ENCODE measurements around the gene C1QTNF6. TPM values are rescaled to one million over a fixed set of nuclear protein-coding genes. Genes with fewer than 3 reads are reported as not detected.

The C1QTNF6 gene
- total and polyA plus RNA-seq, 2 experiments from 2014 or later = 1.7 to 2.3 TPM

DNA sequence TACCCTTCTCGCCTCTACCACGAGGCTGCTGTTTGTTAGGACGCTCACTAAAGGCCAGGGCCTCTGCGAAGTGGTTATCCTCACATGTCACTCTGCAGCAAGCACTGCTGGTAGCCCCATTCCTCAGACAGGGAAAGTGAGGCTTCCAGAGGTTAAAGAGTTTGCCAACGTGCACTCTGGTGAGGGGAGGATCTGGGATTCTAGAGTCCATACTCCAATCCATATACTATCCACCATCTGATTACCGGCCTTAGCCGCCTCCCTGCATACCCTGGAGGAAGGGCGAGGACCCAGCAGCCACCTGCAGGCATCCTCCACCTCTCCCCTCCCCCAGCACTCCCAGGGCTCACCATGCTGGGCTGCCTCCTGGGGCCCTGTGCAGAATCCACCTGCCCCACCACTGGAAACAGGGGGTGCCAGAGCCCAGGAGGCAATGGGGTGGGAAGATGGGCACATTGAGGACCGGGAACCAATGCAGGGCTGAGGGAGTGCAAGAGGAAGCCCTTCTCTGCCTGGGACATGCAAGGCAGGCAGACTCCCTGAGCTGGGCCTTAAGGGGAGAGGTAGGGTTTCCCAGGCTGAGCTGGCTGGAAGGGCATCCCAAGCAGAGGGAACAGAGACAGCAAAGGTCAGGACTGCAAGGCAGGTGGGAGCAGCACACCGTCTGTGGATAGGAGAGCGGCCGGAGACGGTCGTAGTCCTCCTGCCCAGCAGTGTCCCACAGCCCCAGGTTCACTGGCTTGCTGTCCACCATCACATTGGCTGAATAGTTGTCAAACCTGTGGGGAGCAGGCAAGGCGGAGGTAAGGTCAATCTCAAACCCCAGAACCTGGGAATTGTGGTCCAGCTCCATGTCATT is 44.3 kb upstream of the C1QTNF6 start:
- TF ChIP-seq STAT1 (IDR thresholded peaks at IDR 0.05; ENCODE audit: unreplicated experiment) = no peak
- no peak for TF ChIP-seq ZNF462 (CRISPR knock-in tag; IDR thresholded peaks at IDR 0.05)
- TF ChIP-seq, protein P1, sequence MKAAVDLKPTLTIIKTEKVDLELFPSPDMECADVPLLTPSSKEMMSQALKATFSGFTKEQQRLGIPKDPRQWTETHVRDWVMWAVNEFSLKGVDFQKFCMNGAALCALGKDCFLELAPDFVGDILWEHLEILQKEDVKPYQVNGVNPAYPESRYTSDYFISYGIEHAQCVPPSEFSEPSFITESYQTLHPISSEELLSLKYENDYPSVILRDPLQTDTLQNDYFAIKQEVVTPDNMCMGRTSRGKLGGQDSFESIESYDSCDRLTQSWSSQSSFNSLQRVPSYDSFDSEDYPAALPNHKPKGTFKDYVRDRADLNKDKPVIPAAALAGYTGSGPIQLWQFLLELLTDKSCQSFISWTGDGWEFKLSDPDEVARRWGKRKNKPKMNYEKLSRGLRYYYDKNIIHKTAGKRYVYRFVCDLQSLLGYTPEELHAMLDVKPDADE (IDR thresholded peaks at IDR 0.05) = no peak
- TF ChIP-seq ZNF114 (CRISPR knock-in tag; IDR thresholded peaks at IDR 0.05) = no peak
- TF ChIP-seq EZH2 (IDR thresholded peaks at IDR 0.05; ENCODE audit: low read depth, unreplicated experiment) = no peak
- no peak for TF ChIP-seq CREB1 (CRISPR knock-in tag; IDR thresholded peaks at IDR 0.05; ENCODE audit: low read depth)
- no peak for TF ChIP-seq CTCF (conservative IDR thresholded peaks at IDR 0.05; ENCODE audit: low read depth in 2 of 2)
- no peak for TF ChIP-seq NANOG (IDR thresholded peaks at IDR 0.05; ENCODE audit: borderline replicate concordance)
- H3K27me3 Mint-ChIP-seq (ENCODE audit: insufficient read depth, low read depth, poor library complexity) = peaks cover 11% of the 10 kb centered on the region
- Histone ChIP-seq H3K27me3 (ENCODE audit: insufficient read depth) (no peaks in the 10 kb centered on the region), H3F3A (replicated peaks; ENCODE audit: low read depth) (no peaks in the 10 kb centered on the region), H3K27ac (ENCODE audit: low read depth) (no peak overlapping the region), H3K36me3 (ENCODE audit: insufficient read depth) (no peaks in the 10 kb centered on the region), H2AFZ (no peak overlapping the region), H3K4me1 (ENCODE audit: insufficient read depth) (no peaks in the 10 kb centered on the region), H4K20me1 (replicated peaks; ENCODE audit: insufficient read depth) (no peaks in the 10 kb centered on the region), H3K4me3 (no peak overlapping the region), H3K79me2 (replicated peaks; ENCODE audit: insufficient read depth) (no peaks in the 10 kb centered on the region), H3K4me2 (no peak overlapping the region), H3K9me2 (ENCODE audit: insufficient read depth) (no peaks in the 10 kb centered on the region)
- H3K27ac Mint-ChIP-seq = no peak overlapping the region
- ATAC-seq (no peak), DNase-seq (ENCODE audit: low spot score) (no peak)
- H3K4me1 Mint-ChIP-seq = peaks cover 9% of the 10 kb centered on the region
- no peaks in the 10 kb centered on the region for H3K9me3 Mint-ChIP-seq
- H3K4me3 Mint-ChIP-seq = no peak overlapping the region
- H3K36me3 Mint-ChIP-seq (ENCODE audit: low read depth) = no peaks in the 10 kb centered on the region
